SK-N-SH treated with all-trans-retinoic acid at 6 μM for 48 hours (cell line): Measurements from ENCODE around the gene PDGFC.

ENCODE experiments used
- ARNTL ChIP-seq: fragments of 450-650 bp; formaldehyde crosslinking; IDR thresholded peaks from 2 replicates; pipeline ENCODE4 v1.5.0; 2020; ENCODE audit warnings: low read depth, mild to moderate bottlenecking, moderate library complexity, borderline replicate concordance
- BACH2 ChIP-seq: fragments of 250-450 bp; sonication (Bioruptor Pico); IDR thresholded peaks from 2 replicates; pipeline ENCODE4 v1.9.0; 2021; ENCODE audit warnings: mild to moderate bottlenecking, borderline replicate concordance
- PATZ1 ChIP-seq: fragments of 250-450 bp; sonication (Bioruptor Pico); IDR thresholded peaks from 2 replicates; pipeline ENCODE4 v1.8.0; 2020; ENCODE audit warnings: mild to moderate bottlenecking, moderate library complexity, borderline replicate concordance
- RARB ChIP-seq: fragments of 250-450 bp; sonication (Bioruptor Pico); IDR thresholded peaks from 2 replicates; pipeline ENCODE4 v1.8.0; 2021; ENCODE audit warnings: mild to moderate bottlenecking, moderate library complexity

GRCh38 chr4:156811286-156811685 is 160.3 kb downstream of the PDGFC start:
- TF ChIP-seq BACH2 (no peak), RARB (CRISPR knock-in tag) (no peak), PATZ1 (no peak), ARNTL (CRISPR knock-in tag) (no peak)
